Type B pancreatic cell (in vitro differentiated cells): ENCODE results near the gene BUB1. TPM values are rescaled to one million over a fixed set of nuclear protein-coding genes. Genes with fewer than 3 reads are reported as not detected.
"Not testable (repeated sequence)": the region's sequence is repeated elsewhere in the genome, so short reads cannot be mapped to it uniquely, and the experiment has no call there.

ENCODE experiments used
- DNase-seq: peaks from one replicate; pipeline ENCODE4 v3.0.0; 2021; ENCODE audit warnings: mixed read lengths; ENCODE audit not compliant: unreplicated experiment; ENCODE audit errors: extremely low spot score
- H3K27ac Mint-ChIP-seq: 2 replicates; pipeline ENCODE4 v1.8.0; 2021; ENCODE audit warnings: mild to moderate bottlenecking, mixed read lengths
- H3K27me3 Mint-ChIP-seq: 2 replicates; pipeline ENCODE4 v1.8.0; 2021; ENCODE audit warnings: mixed read lengths
- H3K36me3 Mint-ChIP-seq: 2 replicates; pipeline ENCODE4 v1.8.0; 2021; ENCODE audit warnings: mixed read lengths
- H3K4me1 Mint-ChIP-seq: one replicate; pipeline ENCODE4 v1.8.0; 2021; ENCODE audit warnings: mixed read lengths; ENCODE audit not compliant: unreplicated experiment
- H3K4me3 Mint-ChIP-seq: 2 replicates; pipeline ENCODE4 v1.8.0; 2021; ENCODE audit warnings: mild to moderate bottlenecking, mixed read lengths
- H3K9me3 Mint-ChIP-seq: 2 replicates; pipeline ENCODE4 v1.8.0; 2021; ENCODE audit warnings: mixed read lengths
- total RNA-seq: library from RNA; stranded (reverse); gene quantifications from 2 replicates; pipeline ENCODE4 v1.2.1, GENCODE V29; 2021; ENCODE audit warnings: low replicate concordance

Gene BUB1
- total RNA-seq, 1 donor from 2014 or later, result 39.8 TPM

GRCh38 chr2:110603917-110604591, 73.8 kb downstream of the BUB1 start:
- not testable (repeated sequence) for H3K36me3 Mint-ChIP-seq, H3K9me3 Mint-ChIP-seq, DNase-seq, H3K27ac Mint-ChIP-seq, H3K4me1 Mint-ChIP-seq, H3K4me3 Mint-ChIP-seq
- peaks cover 13% of the 10 kb centered on the region for H3K27me3 Mint-ChIP-seq

DNA sequence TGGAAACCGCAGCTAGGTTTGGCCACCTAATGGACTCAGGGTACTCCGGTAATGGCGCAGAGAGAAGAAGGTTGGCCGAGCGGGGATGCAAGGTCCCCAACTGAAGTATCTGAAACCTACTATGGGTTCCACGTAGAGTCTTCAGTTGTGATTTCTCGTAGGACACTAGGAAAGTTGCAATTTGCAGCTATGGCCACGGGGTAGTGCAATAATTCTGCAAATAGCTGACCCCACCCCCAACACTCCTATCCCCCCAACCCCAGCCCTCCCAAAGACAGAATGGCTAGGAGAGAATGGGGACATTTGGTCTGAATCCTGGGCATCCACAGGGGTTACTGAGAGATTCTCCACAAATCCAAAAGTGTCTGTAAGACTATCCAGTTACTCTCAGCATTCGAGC, 75.7 kb downstream of the BUB1 start:
- not testable (repeated sequence) for H3K4me3 Mint-ChIP-seq, H3K36me3 Mint-ChIP-seq, H3K4me1 Mint-ChIP-seq, H3K27ac Mint-ChIP-seq, H3K27me3 Mint-ChIP-seq, DNase-seq, H3K9me3 Mint-ChIP-seq

DNA sequence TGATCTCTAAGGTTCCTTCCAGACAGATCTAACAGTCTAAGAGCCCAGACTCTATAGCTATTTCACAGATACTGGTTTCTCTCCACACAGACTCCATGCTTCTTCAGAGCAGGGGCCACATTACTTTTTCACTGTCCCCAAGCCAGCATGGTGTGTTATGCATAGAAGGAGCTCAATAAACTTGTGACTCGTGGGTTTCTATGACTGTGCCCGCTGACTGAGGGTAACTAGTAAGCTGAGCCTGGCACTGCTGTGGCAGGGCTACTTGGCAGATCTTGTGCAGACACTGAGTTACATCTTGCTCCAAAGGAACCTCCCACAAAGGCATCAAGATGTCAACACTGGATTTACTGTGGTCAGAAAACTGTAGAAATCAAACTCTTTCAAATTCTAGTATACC, 85.9 kb downstream of the BUB1 start:
- not testable (repeated sequence) for H3K9me3 Mint-ChIP-seq, H3K36me3 Mint-ChIP-seq, H3K4me1 Mint-ChIP-seq, DNase-seq, H3K4me3 Mint-ChIP-seq, H3K27me3 Mint-ChIP-seq, H3K27ac Mint-ChIP-seq

- not testable (repeated sequence) for H3K9me3 Mint-ChIP-seq, DNase-seq, H3K36me3 Mint-ChIP-seq, H3K27ac Mint-ChIP-seq, H3K27me3 Mint-ChIP-seq, H3K4me3 Mint-ChIP-seq, H3K4me1 Mint-ChIP-seq
Measured at GRCh38 chr2:110589677-110590330, 88.1 kb downstream of the BUB1 start.

GRCh38 chr2:110588520-110588919, 89.3 kb downstream of the BUB1 start:
- H3K27ac Mint-ChIP-seq, result not testable (repeated sequence)

More at GRCh38 chr2:110588520-110588919, 89.3 kb downstream of the BUB1 start:
- H3K9me3 Mint-ChIP-seq, H3K36me3 Mint-ChIP-seq, DNase-seq, H3K4me1 Mint-ChIP-seq, H3K4me3 Mint-ChIP-seq, H3K27me3 Mint-ChIP-seq: not testable (repeated sequence)

Other genes with a start within 250 kb of the BUB1 start
- gene LIMS4, start 205.2 kb downstream of the BUB1 start, total RNA-seq, result 1.0 TPM in 2 replicates
- 13.7 and 16.4 TPM in 2 replicates for gene RGPD6, start 100.8 kb downstream of the BUB1 start, total RNA-seq
- 1.4 and 10.7 TPM in 2 replicates for gene ACOXL, start 54.5 kb upstream of the BUB1 start, total RNA-seq